WI38 (cell line): ENCODE data around the gene TRABD2B.

Experiments
- H3K4me3 ChIP-seq: 2 replicates; pipeline ENCODE4 v1.5.1; 2011; ENCODE audit warnings: low read depth, mild to moderate bottlenecking, control low read depth, low read length
- CTCF ChIP-seq: IDR thresholded peaks from 2 replicates; pipeline ENCODE4 v1.5.1; 2012; ENCODE audit warnings: low read depth, mild to moderate bottlenecking, control low read depth, low read length

TRABD2B gene

GRCh38 chr1:47914952-47915676, 82.1 kb downstream of the TRABD2B start:
- TF ChIP-seq CTCF = no peak
- no peak overlapping the region for H3K4me3 ChIP-seq

- TF ChIP-seq CTCF = no peak
- no peak overlapping the region for H3K4me3 ChIP-seq
Measured at GRCh38 chr1:47914218-47914938, 82.8 kb downstream of the TRABD2B start.

GRCh38 chr1:47913225-47913823, 83.9 kb downstream of the TRABD2B start:
- no peak overlapping the region for H3K4me3 ChIP-seq

GRCh38 chr1:47912756-47913155, 84.4 kb downstream of the TRABD2B start:
- TF ChIP-seq CTCF = no peak
- H3K4me3 ChIP-seq = no peak overlapping the region

More at GRCh38 chr1:47913225-47913823, 83.9 kb downstream of the TRABD2B start:
- TF ChIP-seq CTCF = no peak

- no peak overlapping the region for H3K4me3 ChIP-seq
- TF ChIP-seq CTCF = no peak
Measured at GRCh38 chr1:47911892-47912291, 85.3 kb downstream of the TRABD2B start.

- no peak for TF ChIP-seq CTCF
- no peak overlapping the region for H3K4me3 ChIP-seq
Measured at GRCh38 chr1:47911424-47911823, 85.8 kb downstream of the TRABD2B start.

GRCh38 chr1:47908258-47908657, 88.9 kb downstream of the TRABD2B start:
- no peak for TF ChIP-seq CTCF
- H3K4me3 ChIP-seq = no peak overlapping the region
